ENCODE measurements around the gene ADAMTS2. TPM values are rescaled to one million over a fixed set of nuclear protein-coding genes. Genes with fewer than 3 reads are reported as not detected.
A peak's percentile ranks its signal among the peaks of the same experiment; 100 is the strongest.

The ADAMTS2 gene
- total RNA-seq, 1 donor from 2014 or later = 23.5 TPM

- peaks cover 8% of the 10 kb centered on the region for H3K36me3 Mint-ChIP-seq (ENCODE audit: unreplicated experiment)
- H3K27ac Mint-ChIP-seq (ENCODE audit: unreplicated experiment) = no peak overlapping the region
- H3K4me3 Mint-ChIP-seq (ENCODE audit: unreplicated experiment) = no peak overlapping the region
- H3K27me3 Mint-ChIP-seq (ENCODE audit: unreplicated experiment) = peaks cover 2% of the 10 kb centered on the region
- TF ChIP-seq, protein P1, sequence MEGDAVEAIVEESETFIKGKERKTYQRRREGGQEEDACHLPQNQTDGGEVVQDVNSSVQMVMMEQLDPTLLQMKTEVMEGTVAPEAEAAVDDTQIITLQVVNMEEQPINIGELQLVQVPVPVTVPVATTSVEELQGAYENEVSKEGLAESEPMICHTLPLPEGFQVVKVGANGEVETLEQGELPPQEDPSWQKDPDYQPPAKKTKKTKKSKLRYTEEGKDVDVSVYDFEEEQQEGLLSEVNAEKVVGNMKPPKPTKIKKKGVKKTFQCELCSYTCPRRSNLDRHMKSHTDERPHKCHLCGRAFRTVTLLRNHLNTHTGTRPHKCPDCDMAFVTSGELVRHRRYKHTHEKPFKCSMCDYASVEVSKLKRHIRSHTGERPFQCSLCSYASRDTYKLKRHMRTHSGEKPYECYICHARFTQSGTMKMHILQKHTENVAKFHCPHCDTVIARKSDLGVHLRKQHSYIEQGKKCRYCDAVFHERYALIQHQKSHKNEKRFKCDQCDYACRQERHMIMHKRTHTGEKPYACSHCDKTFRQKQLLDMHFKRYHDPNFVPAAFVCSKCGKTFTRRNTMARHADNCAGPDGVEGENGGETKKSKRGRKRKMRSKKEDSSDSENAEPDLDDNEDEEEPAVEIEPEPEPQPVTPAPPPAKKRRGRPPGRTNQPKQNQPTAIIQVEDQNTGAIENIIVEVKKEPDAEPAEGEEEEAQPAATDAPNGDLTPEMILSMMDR (IDR thresholded peaks at IDR 0.05; ENCODE audit: partially characterized antibody, unreplicated experiment) = no peak
- H3K4me1 Mint-ChIP-seq (ENCODE audit: low read depth, unreplicated experiment) = peaks cover 15% of the 10 kb centered on the region
- peaks cover 10% of the 10 kb centered on the region for H3K9me3 Mint-ChIP-seq (ENCODE audit: unreplicated experiment)
- no peak for DNase-seq
Measured at GRCh38 chr5:179298181-179298993, 46.9 kb downstream of the ADAMTS2 start.

DNA sequence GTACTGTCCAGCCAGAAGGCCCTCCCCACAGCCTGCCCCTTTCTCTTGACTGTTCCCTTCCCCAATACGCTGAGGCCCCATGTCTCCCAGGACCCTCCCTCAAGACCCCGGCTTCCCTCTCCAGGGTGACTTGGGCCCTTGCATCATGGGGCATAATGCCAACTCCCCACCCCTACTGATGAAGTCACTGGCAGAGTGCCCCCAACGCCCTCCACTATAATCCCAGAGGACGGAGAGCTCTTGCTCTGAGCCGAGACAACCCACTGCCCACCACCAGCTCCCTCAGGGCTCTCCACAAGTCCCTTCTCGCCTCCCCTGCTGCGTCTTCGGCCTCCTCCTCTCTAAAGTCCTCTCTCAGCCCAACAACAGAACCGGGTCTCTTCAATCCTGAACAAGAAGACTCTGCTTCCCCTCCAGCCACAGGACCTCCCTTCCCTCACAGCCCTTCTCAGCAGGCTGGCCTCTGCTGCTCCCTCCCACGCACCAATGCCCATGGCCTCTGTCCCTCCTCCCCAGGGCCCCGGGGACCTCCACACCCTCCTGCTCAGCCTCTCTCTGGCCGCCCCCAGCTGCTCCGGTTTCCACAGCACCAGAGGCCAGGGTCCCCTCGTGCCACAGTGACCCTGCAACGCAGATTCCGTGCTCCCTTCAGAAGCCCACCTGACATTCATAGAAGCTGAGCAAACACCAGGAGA lies 47.6 kb downstream of the ADAMTS2 start:
- Mint-ChIP-seq H3K9me3 (ENCODE audit: unreplicated experiment) (peaks cover 10% of the 10 kb centered on the region), H3K27me3 (ENCODE audit: unreplicated experiment) (peaks cover 2% of the 10 kb centered on the region), H3K27ac (ENCODE audit: unreplicated experiment) (peak overlapping the region; percentile 72), H3K4me1 (ENCODE audit: low read depth, unreplicated experiment) (peaks cover 15% of the 10 kb centered on the region), H3K4me3 (ENCODE audit: unreplicated experiment) (peak overlapping the region; percentile 7), H3K36me3 (ENCODE audit: unreplicated experiment) (peaks cover 8% of the 10 kb centered on the region)
- no peak for DNase-seq
- TF ChIP-seq, protein P1 (IDR thresholded peaks at IDR 0.05; ENCODE audit: partially characterized antibody, unreplicated experiment) = no peak

- peaks cover 2% of the 10 kb centered on the region for H3K27me3 Mint-ChIP-seq (ENCODE audit: unreplicated experiment)
- peaks cover 15% of the 10 kb centered on the region for H3K4me1 Mint-ChIP-seq (ENCODE audit: low read depth, unreplicated experiment)
- H3K9me3 Mint-ChIP-seq (ENCODE audit: unreplicated experiment) = peaks cover 10% of the 10 kb centered on the region
- TF ChIP-seq, protein P1 (IDR thresholded peaks at IDR 0.05; ENCODE audit: partially characterized antibody, unreplicated experiment) = no peak
- H3K4me3 Mint-ChIP-seq (ENCODE audit: unreplicated experiment) = no peak overlapping the region
- peak overlapping the region; percentile 72 for H3K27ac Mint-ChIP-seq (ENCODE audit: unreplicated experiment)
- peaks cover 8% of the 10 kb centered on the region for H3K36me3 Mint-ChIP-seq (ENCODE audit: unreplicated experiment)
- no peak for DNase-seq
Measured at GRCh38 chr5:179297026-179297425, 48.2 kb downstream of the ADAMTS2 start.

- H3K4me3 Mint-ChIP-seq (ENCODE audit: unreplicated experiment) = no peak overlapping the region
- peak overlapping the region; percentile 55 for H3K27ac Mint-ChIP-seq (ENCODE audit: unreplicated experiment)
- H3K9me3 Mint-ChIP-seq (ENCODE audit: unreplicated experiment) = peaks cover 10% of the 10 kb centered on the region
- H3K36me3 Mint-ChIP-seq (ENCODE audit: unreplicated experiment) = peaks cover 8% of the 10 kb centered on the region
- H3K4me1 Mint-ChIP-seq (ENCODE audit: low read depth, unreplicated experiment) = peaks cover 13% of the 10 kb centered on the region
- TF ChIP-seq, protein P1 (IDR thresholded peaks at IDR 0.05; ENCODE audit: partially characterized antibody, unreplicated experiment) = no peak
- no peak for DNase-seq
- H3K27me3 Mint-ChIP-seq (ENCODE audit: unreplicated experiment) = peaks cover 5% of the 10 kb centered on the region
Measured at GRCh38 chr5:179296150-179296821, 49.0 kb downstream of the ADAMTS2 start.

Data from glutamatergic neuron (in vitro differentiated cells).